HG03575 (cell line): ENCODE results near the gene CRIP1.

Experiments used
- ATAC-seq: cut with Tn5 transposase; IDR thresholded peaks from one replicate; pipeline ENCODE4 v1.9.1; 2021; ENCODE audit not compliant: unreplicated experiment, insufficient number of reproducible peaks, low FRiP score; ENCODE audit errors: extremely low read depth

Gene CRIP1

GRCh38 chr14:105450123-105450505, 36.6 kb upstream of the CRIP1 start:
- ATAC-seq: no peak

GRCh38 chr14:105450864-105451720, 35.6 kb upstream of the CRIP1 start:
- no peak for ATAC-seq

- no peak for ATAC-seq
Measured at GRCh38 chr14:105452963-105453362, 33.7 kb upstream of the CRIP1 start.

GRCh38 chr14:105453847-105454246, 32.8 kb upstream of the CRIP1 start:
- no peak for ATAC-seq

GRCh38 chr14:105455086-105455640, 31.5 kb upstream of the CRIP1 start:
- no peak for ATAC-seq

GRCh38 chr14:105455766-105456660, 30.7 kb upstream of the CRIP1 start:
- ATAC-seq: no peak

- no peak for ATAC-seq
Measured at GRCh38 chr14:105456736-105457617, 29.7 kb upstream of the CRIP1 start.

- no peak for ATAC-seq
Measured at GRCh38 chr14:105458010-105458409, 28.7 kb upstream of the CRIP1 start.

GRCh38 chr14:105458571-105458970, 28.1 kb upstream of the CRIP1 start:
- ATAC-seq: no peak

GRCh38 chr14:105460116-105460515, 26.6 kb upstream of the CRIP1 start:
- no peak for ATAC-seq

GRCh38 chr14:105460616-105461015, 26.1 kb upstream of the CRIP1 start:
- ATAC-seq: no peak

GRCh38 chr14:105461903-105462302, 24.8 kb upstream of the CRIP1 start:
- ATAC-seq: no peak

GRCh38 chr14:105464501-105464900, 22.2 kb upstream of the CRIP1 start:
- no peak for ATAC-seq

GRCh38 chr14:105465209-105466031, 21.3 kb upstream of the CRIP1 start:
- no peak for ATAC-seq

GRCh38 chr14:105466531-105467248, 20.0 kb upstream of the CRIP1 start:
- no peak for ATAC-seq

GRCh38 chr14:105467249-105467941, 19.3 kb upstream of the CRIP1 start:
- ATAC-seq: no peak

GRCh38 chr14:105467942-105468471, 18.7 kb upstream of the CRIP1 start:
- ATAC-seq: no peak
